Sigmoid colon (tissue), 7 donors: ENCODE measurements around the gene CLTC. TPM values are rescaled to one million over a fixed set of nuclear protein-coding genes. Genes with fewer than 3 reads are reported as not detected.

Experiments used
- DNase-seq: peaks from one replicate; pipeline ENCODE4 v3.0.0-alpha.2; 2019
- H3K27ac ChIP-seq, 4 donors: fragments of 200-600 bp; sonication (generic); one replicate each; pipeline ENCODE4 v1.5.1; 2016 to 2019; ENCODE audit warnings: mild to moderate bottlenecking in 1 of 4
- H3K27me3 ChIP-seq, 3 donors: fragments of 200-600 bp; sonication (generic); one replicate each; pipeline ENCODE4 v1.5.1; 2019; ENCODE audit warnings: mild to moderate bottlenecking in 1 of 3
- H3K36me3 ChIP-seq, 4 donors: fragments of 200-600 bp; sonication (generic); one replicate each; pipeline ENCODE4 v1.5.1; 2016 to 2019
- H3K4me1 ChIP-seq, 4 donors: fragments of 200-600 bp; sonication (generic); one replicate each; pipeline ENCODE4 v1.5.1; 2017 to 2019
- H3K4me3 ChIP-seq, 4 donors: fragments of 200-600 bp; sonication (generic); one replicate each; pipeline ENCODE4 v1.5.1; 2017 to 2019; ENCODE audit warnings: mild to moderate bottlenecking in 2 of 4, moderate library complexity in 1 of 4
- H3K9me3 ChIP-seq, 4 donors: fragments of 200-600 bp in 3 of 4; sonication (generic) in 3 of 4; one replicate each; pipeline versions ENCODE4 v1.5.1 to v1.6.1; 2013 to 2019
- CTCF ChIP-seq, 4 experiments: fragments of 450-650 bp in 3 of 4; fragments of 200-600 bp in 1 of 4; IDR thresholded peaks; one replicate each; pipeline ENCODE4 v1.5.1; 2016 to 2019; ENCODE audit warnings: antibody characterized with exemption in 4 of 4, mild to moderate bottlenecking in 3 of 4, moderate library complexity in 2 of 4
- EP300 ChIP-seq, 4 donors: sonication (generic); formaldehyde crosslinking; IDR thresholded peaks; one replicate each; pipeline ENCODE4 v1.6.1; 2017; ENCODE audit warnings: antibody characterized with exemption in 4 of 4
- POLR2A ChIP-seq, 2 donors: fragments of 450-650 bp; IDR thresholded peaks; one replicate each; pipeline ENCODE4 v1.6.1; 2016; ENCODE audit warnings: antibody characterized with exemption in 2 of 2, mild to moderate bottlenecking in 2 of 2, moderate library complexity in 2 of 2
- POLR2AphosphoS5 ChIP-seq, 4 donors: sonication (generic); formaldehyde crosslinking; IDR thresholded peaks; one replicate each; pipeline ENCODE4 v1.6.1; 2017; ENCODE audit warnings: antibody characterized with exemption in 4 of 4
- WGBS, 2 donors: extraction: QIAGEN DNeasy Blood & Tissue Kit; methylation state at CpG; one replicate each; pipeline ENCODE4 v1.1.7; 2013; 5-methylcytosine and 5-hydroxymethylcytosine counted together
- intact Hi-C: fragments of 100-400 bp; cut with DNase I; formaldehyde crosslinking; loops from one replicate; pipeline ENCODE4 v1.15.1; 2023
- polyA plus RNA-seq, 3 donors: library from polyadenylated mRNA; stranded (reverse); fragments of 200-250 nt; gene quantifications; one replicate each; pipeline ENCODE4 v1.2.3, GENCODE V29; 2013
- total RNA-seq, 4 donors: library from RNA; depleted of rRNA; stranded (reverse); fragments of >200 nt; gene quantifications; one replicate each; pipeline ENCODE4 v1.1.0, GENCODE V29; 2016
- donor health status: healthy with polysubstance abuse.
- donor health status: Bipolar disorder and iron deficiency.
- donor health status: healthy.

The CLTC gene
- total and polyA plus RNA-seq, 7 donors = 87.1 to 236 (median 206) TPM

DNA sequence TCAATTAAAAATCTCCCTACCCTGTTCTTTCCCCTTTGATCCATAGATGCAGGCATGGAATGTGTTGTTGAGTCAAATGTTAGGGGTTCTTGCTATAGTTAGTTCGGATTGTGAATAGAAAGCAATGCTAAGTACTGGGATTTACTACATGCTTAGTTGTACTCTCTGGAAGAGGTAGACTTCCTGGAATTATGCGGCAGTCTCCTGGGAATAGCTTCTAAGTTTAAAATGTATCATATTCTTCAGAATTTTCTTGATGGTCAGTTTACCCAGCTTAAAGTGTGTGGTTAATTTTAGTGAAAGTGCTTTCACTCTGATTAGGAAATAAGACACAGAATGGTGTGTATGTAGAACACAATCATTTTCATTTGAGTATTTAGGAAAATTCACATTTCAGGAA, 3.5 kb downstream of the CLTC start:
- Histone ChIP-seq H3K4me3 (no peak overlapping the region), H3K9me3 (no peaks in the 10 kb centered on the region), H3K27ac (peak overlapping the region in 3 of 4 donors; percentile 1 to 95 (median 95)), H3K27me3 (no peaks in the 10 kb centered on the region), H3K4me1 (peaks cover 0 to 83% (median 68%) of the 10 kb centered on the region in 4 donors), H3K36me3 (no peaks in the 10 kb centered on the region)
- 25 to 59% methylated on average over 2 of the region's 2 CpGs for WGBS, 2 donors
- no peak for DNase-seq
- intact Hi-C loops = no loop called here
- no peak for TF ChIP-seq EP300 (IDR thresholded peaks at IDR 0.05)
- no peak for TF ChIP-seq POLR2A (IDR thresholded peaks at IDR 0.05)
- TF ChIP-seq POLR2AphosphoS5 (IDR thresholded peaks at IDR 0.05) = no peak
- TF ChIP-seq CTCF (IDR thresholded peaks at IDR 0.05) = no peak

- Histone ChIP-seq H3K4me3 (no peak overlapping the region), H3K27ac (peak overlapping the region in 3 of 4 donors; percentile 40 to 59 (median 42)), H3K27me3 (no peaks in the 10 kb centered on the region), H3K4me1 (peaks cover 0 to 98% (median 81%) of the 10 kb centered on the region in 4 donors), H3K9me3 (no peaks in the 10 kb centered on the region), H3K36me3 (no peaks in the 10 kb centered on the region)
- intact Hi-C loops = no loop called here
- no peak for DNase-seq
- no peak for TF ChIP-seq POLR2AphosphoS5 (IDR thresholded peaks at IDR 0.05)
- TF ChIP-seq POLR2A (IDR thresholded peaks at IDR 0.05) = no peak
- TF ChIP-seq EP300 (IDR thresholded peaks at IDR 0.05) = no peak
- no peak for TF ChIP-seq CTCF (IDR thresholded peaks at IDR 0.05)
- 89 to 93% methylated on average over 5 of the region's 5 CpGs for WGBS, 2 donors
Measured at GRCh38 chr17:59626756-59627155, 7.1 kb downstream of the CLTC start.

DNA sequence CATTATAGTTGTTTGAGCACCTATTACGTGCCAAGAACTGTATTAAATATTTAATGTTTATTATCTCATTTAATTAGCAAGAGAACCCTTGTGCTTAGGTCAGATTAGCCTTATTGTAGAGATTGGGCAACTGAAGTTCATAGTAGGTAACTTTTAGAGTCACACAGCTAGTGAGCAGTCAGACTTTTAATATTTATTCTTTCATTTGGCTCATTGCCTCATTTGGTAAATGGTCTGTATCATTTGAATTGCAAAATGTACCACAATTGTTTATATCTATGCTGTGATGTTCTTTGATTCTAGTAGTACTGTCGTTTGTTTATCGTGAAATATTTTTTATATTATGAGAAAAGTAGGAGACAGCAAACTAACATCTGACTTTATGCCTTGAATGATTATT, 7.6 kb downstream of the CLTC start:
- DNase-seq = no peak
- H3K27me3 ChIP-seq = no peaks in the 10 kb centered on the region
- TF ChIP-seq POLR2AphosphoS5 (IDR thresholded peaks at IDR 0.05) = no peak
- no peak for TF ChIP-seq CTCF (IDR thresholded peaks at IDR 0.05)
- no peak for TF ChIP-seq POLR2A (IDR thresholded peaks at IDR 0.05)
- no peak for TF ChIP-seq EP300 (IDR thresholded peaks at IDR 0.05)
- peak overlapping the region; percentile 14 to 59 (median 41) for H3K27ac ChIP-seq
- WGBS, 2 donors = 48 to 71% methylated on average over 3 of the region's 3 CpGs
- H3K4me1 ChIP-seq = peaks cover 0 to 94% (median 77%) of the 10 kb centered on the region in 4 donors
- intact Hi-C loops = no loop called here
- H3K4me3 ChIP-seq = no peak overlapping the region
- H3K36me3 ChIP-seq = no peaks in the 10 kb centered on the region
- no peaks in the 10 kb centered on the region for H3K9me3 ChIP-seq

DNA sequence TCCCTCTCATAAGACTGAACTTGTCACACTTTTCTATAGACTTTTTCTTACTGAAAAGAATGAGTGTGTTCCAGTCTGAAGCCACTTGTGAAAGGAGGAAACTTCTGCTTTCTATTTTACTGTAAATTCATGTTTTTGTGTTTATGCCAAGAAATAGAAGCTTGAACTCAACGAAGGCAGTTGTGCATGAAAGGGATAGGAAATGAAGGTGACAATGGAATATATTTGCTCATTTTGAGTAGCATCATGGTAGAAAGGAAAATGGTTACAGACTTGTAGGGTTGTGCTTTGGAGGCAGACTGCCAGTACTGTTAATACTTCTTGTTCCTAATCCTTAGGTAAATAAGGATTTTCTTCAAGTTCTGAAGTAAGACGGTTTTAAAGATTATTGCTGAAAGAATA, 8.1 kb downstream of the CLTC start:
- no peaks in the 10 kb centered on the region for H3K36me3 ChIP-seq
- H3K9me3 ChIP-seq = no peaks in the 10 kb centered on the region
- H3K4me1 ChIP-seq = peaks cover 0 to 93% (median 72%) of the 10 kb centered on the region in 4 donors
- WGBS, 2 donors = 20 to 25% methylated on average over 2 of the region's 2 CpGs
- intact Hi-C loops = no loop called here
- H3K4me3 ChIP-seq = no peak overlapping the region
- DNase-seq = no peak
- peak overlapping the region; percentile 14 to 59 (median 41) for H3K27ac ChIP-seq
- TF ChIP-seq EP300 (IDR thresholded peaks at IDR 0.05) (no peak), CTCF (IDR thresholded peaks at IDR 0.05) (no peak), POLR2A (IDR thresholded peaks at IDR 0.05) (no peak), POLR2AphosphoS5 (IDR thresholded peaks at IDR 0.05) (no peak)
- no peaks in the 10 kb centered on the region for H3K27me3 ChIP-seq

DNA sequence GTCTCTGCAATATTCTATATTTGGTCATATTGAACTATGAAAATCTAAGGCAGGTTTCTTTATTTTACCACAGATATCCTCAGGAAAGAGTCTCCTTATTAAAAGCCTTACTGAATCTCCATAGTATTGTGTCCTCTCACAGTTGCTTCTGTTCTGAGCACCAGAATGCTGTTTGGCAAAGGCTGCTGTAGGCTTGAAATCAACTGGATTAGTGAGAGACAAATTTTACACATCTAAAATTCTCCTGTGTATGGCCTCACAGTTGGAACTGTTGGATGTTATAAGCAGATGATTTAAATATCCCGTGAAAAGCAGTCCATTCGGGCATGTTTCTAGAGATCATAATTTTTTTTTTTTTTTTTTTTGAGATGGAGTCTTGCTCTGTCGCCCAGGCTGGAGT, 9.5 kb downstream of the CLTC start:
- H3K4me3 ChIP-seq = no peak overlapping the region
- H3K9me3 ChIP-seq = no peaks in the 10 kb centered on the region
- 86 to 95% methylated on average over 3 of the region's 3 CpGs for WGBS, 2 donors
- no peaks in the 10 kb centered on the region for H3K36me3 ChIP-seq
- intact Hi-C loops = no loop called here
- H3K27ac ChIP-seq = peak overlapping the region in 1 of 4 donors; percentile 59
- no peak for DNase-seq
- TF ChIP-seq EP300 (IDR thresholded peaks at IDR 0.05) (no peak), POLR2AphosphoS5 (IDR thresholded peaks at IDR 0.05) (no peak), CTCF (IDR thresholded peaks at IDR 0.05) (no peak), POLR2A (IDR thresholded peaks at IDR 0.05) (no peak)
- H3K27me3 ChIP-seq = no peaks in the 10 kb centered on the region
- peaks cover 0 to 92% (median 69%) of the 10 kb centered on the region in 4 donors for H3K4me1 ChIP-seq
